HCT116 (cell line): ENCODE data around the gene RPH3AL.

Experiments
- CEBPB ChIP-seq: IDR thresholded peaks from 2 replicates; pipeline ENCODE4 v1.6.1; 2012; ENCODE audit warnings: low read depth
- EGR1 ChIP-seq: IDR thresholded peaks from 2 replicates; pipeline ENCODE4 v1.6.1; 2012; ENCODE audit warnings: low read depth
- EZH2 ChIP-seq: fragments of 200-600 bp; sonication (generic); IDR thresholded peaks from 2 replicates; pipeline ENCODE4 v1.6.1; 2017; ENCODE audit warnings: antibody characterized with exemption, mixed run types
- JUND ChIP-seq: IDR thresholded peaks from 2 replicates; pipeline ENCODE4 v1.6.1; 2012
- POLR2A ChIP-seq: IDR thresholded peaks from 2 replicates; pipeline ENCODE4 v1.7.0; 2011; ENCODE audit warnings: borderline replicate concordance; ENCODE audit not compliant: insufficient read depth, insufficient read length; ENCODE audit errors: extremely low read depth
- POLR2AphosphoS5 ChIP-seq: IDR thresholded peaks from 2 replicates; pipeline ENCODE4 v1.6.1; 2011; ENCODE audit warnings: mild to moderate bottlenecking, low read depth, low read length, moderate library complexity
- SIN3A ChIP-seq: IDR thresholded peaks from 2 replicates; pipeline ENCODE4 v1.6.1; 2012; ENCODE audit warnings: low read depth
- SP1 ChIP-seq: IDR thresholded peaks from 2 replicates; pipeline ENCODE4 v1.6.1; 2012; ENCODE audit warnings: low read depth
- YY1 ChIP-seq: IDR thresholded peaks from 2 replicates; pipeline ENCODE4 v1.6.1; 2011; ENCODE audit warnings: low read length, low read depth, moderate library complexity, mild to moderate bottlenecking; ENCODE audit not compliant: insufficient replicate concordance; ENCODE audit errors: extremely low read depth
- ZNF274 ChIP-seq: fragments of 200-500 bp; sonication (Bioruptor generic); IDR thresholded peaks from 2 replicates; pipeline ENCODE4 v1.6.1; 2014; ENCODE audit warnings: mild to moderate bottlenecking, low read depth, low read length, inconsistent platforms
- TF ChIP-seq, protein P1 (sequence below), 3 experiments: fragments of 200-600 bp in 1 of 3; sonication (generic) in 1 of 3; IDR thresholded peaks in 2 of 3; conservative IDR thresholded peaks in 1 of 3; 2 replicates each; pipeline ENCODE4 v1.5.1; 2012 to 2017; ENCODE audit warnings: low read depth in 2 of 3, low read length in 2 of 3, antibody characterized with exemption in 1 of 3, borderline replicate concordance in 1 of 3, control low read depth in 1 of 3, mild to moderate bottlenecking in 1 of 3, mixed read lengths in 1 of 3, mixed run types in 1 of 3, moderate library complexity in 1 of 3; ENCODE audit not compliant: insufficient read depth in 1 of 3
- TF ChIP-seq, protein P2 (sequence below): IDR thresholded peaks from 2 replicates; pipeline ENCODE4 v1.6.1; 2012; ENCODE audit warnings: low read depth
- TF ChIP-seq, protein P3 (sequence below): IDR thresholded peaks from 2 replicates; pipeline ENCODE4 v1.6.1; 2012

DNA sequence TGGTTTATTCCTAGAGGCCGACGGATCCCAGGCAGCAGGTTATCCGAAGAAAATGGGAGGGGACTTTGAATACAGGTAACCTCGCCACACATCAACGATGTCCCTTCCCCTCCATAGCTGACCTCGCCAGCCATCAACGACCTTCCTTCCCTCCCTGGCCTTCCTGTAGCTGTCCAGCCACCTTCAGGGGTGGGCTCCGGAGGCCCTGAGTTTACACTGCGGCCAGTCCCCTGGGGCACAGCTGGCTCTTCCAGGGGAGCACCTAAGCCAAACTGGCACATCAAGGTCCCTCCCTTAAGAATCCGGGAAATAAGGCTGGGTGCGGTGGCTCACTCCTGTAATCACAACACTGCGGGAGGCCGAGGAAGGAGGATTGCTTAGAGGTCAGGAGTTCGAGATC lies 10.1 kb upstream of the RPH3AL start:
- TF ChIP-seq POLR2A = no peak
- no peak for TF ChIP-seq EGR1
- no peak for TF ChIP-seq YY1
- TF ChIP-seq JUND = no peak
- TF ChIP-seq, protein P1, sequence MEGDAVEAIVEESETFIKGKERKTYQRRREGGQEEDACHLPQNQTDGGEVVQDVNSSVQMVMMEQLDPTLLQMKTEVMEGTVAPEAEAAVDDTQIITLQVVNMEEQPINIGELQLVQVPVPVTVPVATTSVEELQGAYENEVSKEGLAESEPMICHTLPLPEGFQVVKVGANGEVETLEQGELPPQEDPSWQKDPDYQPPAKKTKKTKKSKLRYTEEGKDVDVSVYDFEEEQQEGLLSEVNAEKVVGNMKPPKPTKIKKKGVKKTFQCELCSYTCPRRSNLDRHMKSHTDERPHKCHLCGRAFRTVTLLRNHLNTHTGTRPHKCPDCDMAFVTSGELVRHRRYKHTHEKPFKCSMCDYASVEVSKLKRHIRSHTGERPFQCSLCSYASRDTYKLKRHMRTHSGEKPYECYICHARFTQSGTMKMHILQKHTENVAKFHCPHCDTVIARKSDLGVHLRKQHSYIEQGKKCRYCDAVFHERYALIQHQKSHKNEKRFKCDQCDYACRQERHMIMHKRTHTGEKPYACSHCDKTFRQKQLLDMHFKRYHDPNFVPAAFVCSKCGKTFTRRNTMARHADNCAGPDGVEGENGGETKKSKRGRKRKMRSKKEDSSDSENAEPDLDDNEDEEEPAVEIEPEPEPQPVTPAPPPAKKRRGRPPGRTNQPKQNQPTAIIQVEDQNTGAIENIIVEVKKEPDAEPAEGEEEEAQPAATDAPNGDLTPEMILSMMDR (IDR thresholded peaks at IDR 0.05 in 2 of 3, conservative IDR thresholded peaks at IDR 0.05 in 1 of 3; ENCODE audit: borderline replicate concordance in 1 of 3, insufficient read depth in 1 of 3, low read depth in 2 of 3, low read length in 2 of 3) = no peak
- TF ChIP-seq, protein P2, sequence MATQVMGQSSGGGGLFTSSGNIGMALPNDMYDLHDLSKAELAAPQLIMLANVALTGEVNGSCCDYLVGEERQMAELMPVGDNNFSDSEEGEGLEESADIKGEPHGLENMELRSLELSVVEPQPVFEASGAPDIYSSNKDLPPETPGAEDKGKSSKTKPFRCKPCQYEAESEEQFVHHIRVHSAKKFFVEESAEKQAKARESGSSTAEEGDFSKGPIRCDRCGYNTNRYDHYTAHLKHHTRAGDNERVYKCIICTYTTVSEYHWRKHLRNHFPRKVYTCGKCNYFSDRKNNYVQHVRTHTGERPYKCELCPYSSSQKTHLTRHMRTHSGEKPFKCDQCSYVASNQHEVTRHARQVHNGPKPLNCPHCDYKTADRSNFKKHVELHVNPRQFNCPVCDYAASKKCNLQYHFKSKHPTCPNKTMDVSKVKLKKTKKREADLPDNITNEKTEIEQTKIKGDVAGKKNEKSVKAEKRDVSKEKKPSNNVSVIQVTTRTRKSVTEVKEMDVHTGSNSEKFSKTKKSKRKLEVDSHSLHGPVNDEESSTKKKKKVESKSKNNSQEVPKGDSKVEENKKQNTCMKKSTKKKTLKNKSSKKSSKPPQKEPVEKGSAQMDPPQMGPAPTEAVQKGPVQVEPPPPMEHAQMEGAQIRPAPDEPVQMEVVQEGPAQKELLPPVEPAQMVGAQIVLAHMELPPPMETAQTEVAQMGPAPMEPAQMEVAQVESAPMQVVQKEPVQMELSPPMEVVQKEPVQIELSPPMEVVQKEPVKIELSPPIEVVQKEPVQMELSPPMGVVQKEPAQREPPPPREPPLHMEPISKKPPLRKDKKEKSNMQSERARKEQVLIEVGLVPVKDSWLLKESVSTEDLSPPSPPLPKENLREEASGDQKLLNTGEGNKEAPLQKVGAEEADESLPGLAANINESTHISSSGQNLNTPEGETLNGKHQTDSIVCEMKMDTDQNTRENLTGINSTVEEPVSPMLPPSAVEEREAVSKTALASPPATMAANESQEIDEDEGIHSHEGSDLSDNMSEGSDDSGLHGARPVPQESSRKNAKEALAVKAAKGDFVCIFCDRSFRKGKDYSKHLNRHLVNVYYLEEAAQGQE = no peak
- TF ChIP-seq SIN3A = no peak
- no peak for TF ChIP-seq EZH2
- no peak for TF ChIP-seq CEBPB
- no peak for TF ChIP-seq ZNF274
- no peak for TF ChIP-seq POLR2AphosphoS5
- TF ChIP-seq, protein P3, sequence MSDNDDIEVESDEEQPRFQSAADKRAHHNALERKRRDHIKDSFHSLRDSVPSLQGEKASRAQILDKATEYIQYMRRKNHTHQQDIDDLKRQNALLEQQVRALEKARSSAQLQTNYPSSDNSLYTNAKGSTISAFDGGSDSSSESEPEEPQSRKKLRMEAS = no peak
- no peak for TF ChIP-seq SP1
